HG02798 (cell line): ENCODE measurements around the gene PIGN.

ENCODE experiments used
- ATAC-seq: cut with Tn5 transposase; IDR thresholded peaks from one replicate; pipeline ENCODE4 v1.9.1; 2021; ENCODE audit warnings: mild to moderate bottlenecking; ENCODE audit not compliant: unreplicated experiment, poor library complexity

PIGN gene

DNA sequence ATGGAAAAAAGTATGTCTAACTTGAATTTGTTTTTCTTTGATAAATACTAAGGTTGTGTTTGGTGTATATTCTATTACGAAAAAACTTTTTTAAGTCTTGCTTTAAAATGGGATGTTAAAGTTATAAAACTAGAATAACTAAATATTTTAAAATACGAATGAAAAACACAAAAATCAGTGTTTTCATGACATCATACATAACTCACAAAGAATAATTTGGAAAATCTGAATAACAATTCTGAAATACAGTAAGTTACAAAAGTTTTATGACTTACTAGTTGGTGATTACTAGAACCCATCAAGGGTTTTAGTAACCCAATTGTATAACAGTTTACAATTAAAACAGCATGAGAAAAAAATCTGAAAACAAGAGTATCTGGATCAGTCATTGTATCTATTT lies 61.2 kb downstream of the PIGN start:
- ATAC-seq, result no peak

DNA sequence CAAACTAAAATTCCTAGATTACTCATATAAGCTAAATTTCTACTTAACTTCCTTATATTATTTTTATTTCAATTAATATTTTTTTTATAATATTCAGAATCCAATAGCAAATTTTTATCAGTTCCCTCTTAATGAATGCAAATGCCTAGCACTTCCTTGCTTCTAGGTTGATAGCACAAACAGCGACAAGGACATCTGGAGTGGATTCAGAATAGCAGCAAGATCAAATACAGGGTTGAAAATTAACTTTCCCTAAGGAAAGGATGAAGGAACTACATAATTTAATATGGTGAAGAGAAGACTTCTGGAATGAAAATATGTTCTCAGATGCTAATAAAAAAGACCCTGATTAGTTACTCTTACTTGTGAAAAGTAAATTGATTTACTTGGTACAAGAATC lies 64.5 kb downstream of the PIGN start:
- ATAC-seq, result no peak

DNA sequence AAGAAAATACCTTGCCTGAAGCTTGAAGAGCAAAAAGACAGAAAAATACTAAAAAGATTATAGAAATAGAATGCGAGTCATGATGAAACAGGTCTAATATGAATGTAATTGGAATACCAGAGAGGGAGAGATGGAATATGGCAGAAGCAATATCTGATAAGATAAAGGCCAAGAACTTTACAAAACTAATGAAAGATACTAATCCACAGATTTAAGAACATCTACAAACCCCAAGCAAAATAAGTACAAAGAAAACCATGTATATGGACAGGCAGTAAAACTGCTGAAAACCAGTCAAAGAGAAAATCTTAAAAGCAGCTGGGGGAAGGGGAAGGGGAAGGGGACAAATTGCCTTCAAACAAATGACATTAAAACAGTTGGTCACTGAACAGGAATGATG lies 67.0 kb downstream of the PIGN start:
- no peak for ATAC-seq

- no peak for ATAC-seq
These were observed 68.5 kb downstream of the PIGN start for GRCh38 chr18:62118328-62118727.

DNA sequence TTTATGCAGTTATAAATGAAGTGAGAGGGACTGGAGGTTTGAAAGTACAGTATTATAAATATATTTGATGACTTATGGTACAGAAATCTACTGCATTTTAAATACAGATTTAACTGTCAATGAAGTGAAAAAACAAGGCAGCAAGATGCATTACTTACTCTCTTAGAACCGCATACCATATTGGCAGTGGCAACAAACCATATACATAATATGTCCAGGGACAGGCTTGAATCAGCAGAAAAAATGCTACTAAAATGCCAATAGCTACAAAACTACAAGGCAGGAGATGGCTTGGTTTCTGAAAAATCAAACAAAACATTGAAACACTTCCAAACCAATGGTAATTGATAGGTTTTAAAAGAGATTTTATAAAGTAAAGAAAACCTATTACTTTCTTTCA lies 77.2 kb downstream of the PIGN start:
- ATAC-seq, result no peak

DNA sequence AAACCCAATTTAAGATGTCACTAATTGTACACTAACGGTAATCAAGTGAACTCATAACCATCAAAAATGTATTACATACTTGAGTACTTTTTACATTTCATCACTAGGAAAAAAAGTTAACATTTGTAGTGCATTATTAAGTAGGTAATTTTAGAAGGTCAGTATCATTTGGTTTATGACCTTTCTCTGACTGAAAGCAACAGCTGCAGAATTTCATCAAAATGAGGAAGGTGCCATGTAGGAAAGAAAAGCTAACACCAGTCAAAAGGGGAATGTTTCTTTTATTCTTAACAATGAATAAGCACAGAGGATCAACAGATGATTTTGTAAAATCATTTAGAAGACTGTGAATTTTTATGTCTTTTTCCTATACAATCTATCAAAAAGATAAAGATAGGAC lies 79.0 kb downstream of the PIGN start:
- ATAC-seq, result no peak

GRCh38 chr18:62106271-62106670 lies 80.6 kb downstream of the PIGN start:
- ATAC-seq, result no peak

DNA sequence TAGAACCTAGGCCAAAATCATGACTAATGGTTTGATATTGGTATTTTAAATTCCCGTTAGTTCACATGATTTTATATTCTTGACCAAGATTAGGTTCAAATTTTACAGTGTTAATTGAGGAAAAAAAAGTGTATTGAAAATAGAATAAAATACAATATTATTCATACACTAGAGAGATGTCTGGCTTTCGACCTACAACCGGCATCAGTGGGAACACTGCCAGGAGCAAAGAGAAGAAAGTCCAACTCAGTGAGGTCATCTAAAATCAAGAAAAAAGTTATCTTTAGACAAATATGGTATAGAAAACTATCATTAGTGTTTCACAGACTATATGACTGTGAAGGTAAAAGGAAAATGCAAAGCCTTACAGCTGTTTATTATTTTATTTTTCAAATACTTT lies 81.5 kb downstream of the PIGN start:
- ATAC-seq, result no peak

DNA sequence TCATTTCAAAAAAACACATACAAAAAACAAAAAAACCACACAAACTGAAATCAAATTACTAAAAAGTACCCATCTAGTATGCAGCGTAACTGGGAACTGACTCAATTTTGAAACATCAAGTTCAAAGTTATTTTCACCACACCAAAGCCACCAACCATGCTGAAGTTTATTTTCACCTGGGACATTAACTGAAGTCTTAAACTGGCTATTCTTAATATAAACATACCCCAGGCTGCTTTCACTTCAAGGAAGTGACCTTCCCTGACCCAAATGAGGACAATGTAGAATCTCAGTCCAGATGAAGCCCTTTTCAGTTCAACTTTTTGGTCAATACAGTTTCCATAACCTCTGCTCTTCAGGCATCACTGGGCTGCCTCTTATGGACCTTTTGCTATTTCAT lies 84.6 kb downstream of the PIGN start:
- ATAC-seq, result peak; percentile 68

DNA sequence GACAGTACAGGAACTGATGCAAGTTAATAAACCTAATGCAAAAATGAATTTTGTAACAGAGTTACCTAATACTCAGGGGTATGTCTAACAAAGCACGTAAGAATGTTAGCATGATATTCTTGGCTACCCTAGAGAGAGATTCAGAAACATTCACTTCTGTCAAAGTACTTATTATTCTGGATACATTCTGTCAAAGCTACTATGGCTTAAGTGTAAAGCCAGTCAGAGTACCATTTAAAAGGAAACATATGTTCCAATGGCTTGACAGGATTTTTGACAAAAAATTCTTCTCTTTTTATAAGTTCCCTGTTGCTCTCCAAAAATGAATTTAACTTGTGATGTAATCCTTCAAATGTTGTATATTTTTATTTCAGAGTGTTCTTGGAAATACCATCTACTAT lies 85.5 kb downstream of the PIGN start:
- no peak for ATAC-seq

- no peak for ATAC-seq
These were observed 87.9 kb downstream of the PIGN start for GRCh38 chr18:62098960-62099359.

GRCh38 chr18:62097698-62098097 lies 89.2 kb downstream of the PIGN start:
- no peak for ATAC-seq

DNA sequence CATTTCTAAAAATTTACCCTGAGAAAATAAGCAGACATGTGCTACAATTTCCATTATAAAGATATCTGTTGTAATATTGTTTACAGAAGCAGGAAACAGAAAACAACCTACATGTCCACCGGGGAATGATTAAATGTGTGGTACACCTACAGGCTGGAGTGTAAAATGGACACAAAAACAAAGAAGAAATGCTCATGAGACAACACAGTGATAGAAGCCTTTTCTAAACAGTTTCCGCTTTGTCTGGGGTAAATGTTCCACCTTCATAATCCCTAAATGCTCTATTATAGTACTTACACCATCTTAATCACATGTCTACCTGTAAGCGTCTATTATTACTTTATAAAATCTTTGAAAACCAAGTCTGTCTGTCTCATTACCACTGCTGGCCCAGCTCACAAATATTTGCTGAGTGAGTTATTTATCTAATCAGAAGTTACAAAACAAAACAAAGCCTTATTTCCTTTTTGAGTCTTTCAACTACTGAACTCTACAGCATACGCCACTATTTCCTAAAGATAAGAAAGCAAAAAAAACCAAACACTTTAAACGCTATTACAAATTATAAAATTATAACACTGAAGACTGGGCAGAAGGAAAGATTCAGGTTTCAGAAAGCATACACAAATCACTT lies 95.3 kb downstream of the PIGN start:
- no peak for ATAC-seq

GRCh38 chr18:62089174-62089573 lies 97.7 kb downstream of the PIGN start:
- no peak for ATAC-seq

- no peak for ATAC-seq
These were observed 98.7 kb downstream of the PIGN start for GRCh38 chr18:62088156-62088555.

DNA sequence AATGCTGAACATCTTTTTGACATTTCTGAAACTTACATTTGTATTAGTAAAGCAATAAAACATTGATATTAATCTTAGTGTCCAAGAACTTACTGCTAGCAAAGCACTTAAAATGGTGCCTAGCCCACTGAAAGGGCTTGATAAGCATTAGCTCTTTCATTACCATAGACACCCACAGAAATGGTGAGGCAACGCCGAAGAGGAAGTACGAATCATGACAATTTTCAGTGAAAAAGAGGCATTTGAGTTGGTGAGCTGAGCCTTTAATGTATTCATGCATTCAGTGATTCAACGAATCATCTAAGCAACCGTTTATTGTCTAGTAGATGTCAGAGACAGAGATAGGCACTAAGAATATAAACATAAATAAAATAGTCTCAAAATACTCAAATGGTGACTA lies 101.1 kb downstream of the PIGN start:
- ATAC-seq, result no peak

DNA sequence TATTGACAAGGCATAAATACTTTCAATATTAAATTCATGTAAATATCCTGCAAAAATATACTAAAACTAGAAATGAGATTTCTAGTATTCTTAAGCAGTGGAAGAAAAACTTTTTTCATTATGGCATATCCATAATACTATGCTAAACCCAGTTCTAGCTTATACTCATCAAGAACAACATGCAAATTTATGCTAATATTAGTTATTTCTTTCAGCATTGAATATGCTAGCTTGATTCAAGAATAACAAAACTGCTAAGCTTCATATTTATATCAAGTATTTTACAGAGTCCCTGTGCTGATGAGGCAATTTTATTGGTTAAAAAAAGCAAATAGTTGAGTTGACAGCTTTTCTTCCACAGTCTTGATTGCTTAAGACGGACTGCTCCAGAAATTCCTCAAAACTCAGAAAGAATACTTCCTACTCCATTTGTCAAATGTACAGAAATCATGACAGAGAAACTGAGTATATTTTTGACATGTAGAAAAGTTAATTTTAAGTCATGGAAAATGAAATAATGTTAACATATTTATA lies 105.0 kb downstream of the PIGN start:
- ATAC-seq, result no peak

GRCh38 chr18:62081248-62081647 lies 105.6 kb downstream of the PIGN start:
- ATAC-seq, result no peak

GRCh38 chr18:62080172-62080900 lies 106.5 kb downstream of the PIGN start:
- ATAC-seq, result no peak

- ATAC-seq, result no peak
These were observed 113.2 kb downstream of the PIGN start for GRCh38 chr18:62073461-62074281.

DNA sequence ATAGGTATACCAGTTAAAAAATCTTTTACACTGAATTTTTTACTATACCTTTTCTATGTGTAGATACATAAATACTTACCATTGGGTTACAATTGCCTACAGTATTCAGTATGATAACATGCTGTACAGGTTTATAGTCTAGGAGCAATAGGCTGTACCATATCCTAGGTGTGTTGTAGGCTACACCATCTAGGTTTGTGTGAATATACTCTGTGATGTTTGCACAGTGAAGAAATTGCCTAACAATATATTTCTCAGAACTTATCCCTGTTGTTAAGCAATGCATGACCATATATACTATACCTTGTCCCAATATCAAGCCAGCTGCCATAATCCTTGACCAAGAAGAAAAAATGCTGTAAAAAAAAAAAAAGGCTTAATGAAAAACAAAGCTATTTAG lies 114.5 kb downstream of the PIGN start:
- no peak for ATAC-seq
